ENCODE data around the gene CRYBB1.

The CRYBB1 gene

DNA sequence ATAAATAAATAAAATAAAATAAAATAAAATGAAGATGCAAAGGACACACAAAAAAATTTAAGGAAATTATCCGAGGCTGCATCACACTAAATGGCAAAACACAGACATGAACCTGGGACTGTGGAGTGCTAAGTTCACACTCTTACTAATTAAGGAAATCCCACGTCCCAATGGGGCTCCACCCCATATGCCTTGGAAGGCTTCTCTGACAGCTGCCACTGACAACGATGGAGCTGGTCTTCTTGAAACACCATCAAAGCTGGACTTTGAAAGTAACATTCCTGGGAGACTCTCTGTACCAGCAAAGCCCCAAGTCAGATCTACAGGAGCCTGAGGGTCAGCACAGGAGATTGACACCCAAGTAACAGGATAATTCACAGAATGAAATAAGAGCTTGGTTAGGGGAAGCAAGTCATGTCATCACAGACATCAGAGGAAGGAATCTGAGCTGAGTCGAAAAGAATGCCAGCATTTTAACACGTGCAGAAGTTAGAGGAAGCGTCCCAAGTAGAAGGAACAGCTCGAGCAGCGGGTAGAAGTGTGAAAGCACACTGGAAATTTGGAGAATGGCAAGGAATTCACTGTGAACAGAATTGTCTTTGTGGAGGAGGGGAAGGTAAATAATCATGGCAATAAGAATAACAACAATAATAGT lies 41.7 kb downstream of the CRYBB1 start:
- peak; percentile 52 for DNase-seq (ENCODE audit: low spot score)

DNA sequence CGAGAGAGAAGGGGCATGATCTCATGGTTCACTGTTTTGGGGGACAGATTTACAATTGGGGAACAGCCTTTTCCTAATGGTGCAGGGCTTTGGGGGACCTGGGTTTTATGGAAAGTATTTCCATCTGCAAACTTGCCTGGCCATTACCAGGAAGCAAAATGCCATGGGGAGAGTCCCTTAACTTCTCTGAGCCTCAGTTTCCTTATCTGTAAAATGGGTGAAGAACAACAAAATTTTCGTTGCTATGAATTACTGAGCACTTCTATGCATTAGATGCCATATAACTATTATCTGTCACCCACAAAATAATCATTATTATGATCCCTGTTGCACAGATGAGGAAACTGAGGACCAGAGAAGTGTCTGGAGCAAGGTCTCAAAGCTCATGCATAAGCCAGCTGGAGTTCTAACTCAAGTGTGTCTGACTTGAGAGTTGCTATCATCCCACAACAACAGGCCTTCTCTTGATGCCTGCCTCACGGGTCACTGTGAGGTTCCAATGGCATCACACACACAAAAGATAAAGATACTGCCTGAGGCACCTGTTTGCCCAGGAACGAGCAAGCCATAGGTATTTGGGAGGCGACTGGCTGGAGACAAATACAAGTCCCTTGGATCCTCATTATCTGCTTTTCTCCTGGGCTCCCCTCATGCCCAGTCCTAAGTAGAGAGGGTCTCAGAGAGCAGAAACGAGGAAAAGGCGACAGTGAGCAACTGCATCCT lies 43.7 kb downstream of the CRYBB1 start:
- DNase-seq (ENCODE audit: low spot score) = no peak

DNA sequence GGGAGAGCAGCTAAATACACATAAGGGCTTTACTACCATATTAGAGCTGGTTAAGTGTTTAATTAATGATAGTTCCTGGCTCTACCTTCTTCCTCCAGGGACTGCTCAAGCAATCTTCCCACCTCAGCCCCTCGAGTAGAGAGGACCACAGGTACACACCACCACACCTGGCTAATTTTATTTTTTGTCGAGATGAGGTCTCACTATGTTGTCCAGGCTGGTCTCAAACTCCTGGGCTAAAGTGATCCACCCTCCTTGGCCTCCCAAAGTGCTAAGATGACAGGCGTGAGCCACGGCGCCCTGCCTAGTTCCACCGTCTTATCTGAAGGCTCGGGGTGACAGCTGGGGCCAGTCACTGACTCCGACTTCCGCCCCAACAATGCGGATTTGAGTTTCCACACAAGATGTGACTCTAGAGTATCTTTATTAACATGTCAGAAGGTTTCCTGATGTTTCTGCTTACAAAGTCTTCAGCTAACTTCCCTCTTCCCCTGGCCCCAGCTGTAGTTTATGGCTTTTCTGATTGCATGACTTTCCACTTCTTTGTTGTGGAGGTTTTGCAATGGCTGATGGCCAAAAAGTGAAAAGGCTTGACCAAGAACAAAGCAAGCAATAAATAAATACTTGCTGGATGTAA lies 44.7 kb downstream of the CRYBB1 start:
- DNase-seq (ENCODE audit: low spot score) = no peak

DNA sequence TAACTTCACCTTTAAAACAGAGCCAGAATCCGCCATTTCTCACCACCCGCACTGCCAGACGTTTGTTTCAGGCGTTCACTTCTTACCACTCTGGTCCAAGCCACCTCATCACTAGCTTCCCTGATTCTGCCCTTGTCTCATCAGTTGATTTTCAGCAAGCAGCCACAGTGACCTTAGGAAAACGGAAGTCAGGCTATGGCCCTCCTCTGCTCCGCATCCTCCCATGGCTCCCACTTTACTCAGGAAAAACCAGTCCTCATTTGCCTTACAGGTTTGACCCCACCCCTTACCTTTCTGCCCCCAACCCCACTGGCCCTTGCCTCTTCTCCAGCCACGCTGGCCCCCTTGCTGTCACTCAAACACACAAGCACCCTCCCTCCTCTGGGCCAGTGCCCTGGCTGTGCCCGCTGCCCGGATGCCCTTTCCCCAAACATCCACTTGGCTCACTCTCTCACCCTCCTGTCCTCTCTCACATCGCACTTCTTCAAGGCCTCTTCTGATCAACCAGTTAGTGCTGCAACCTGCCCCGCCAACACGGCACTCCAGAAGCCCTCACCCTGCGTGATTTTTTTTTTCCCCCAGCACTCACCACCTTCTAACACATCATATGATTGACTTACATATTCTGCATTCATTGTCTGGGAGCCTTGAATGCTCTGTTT lies 46.8 kb downstream of the CRYBB1 start:
- DNase-seq (ENCODE audit: low spot score) = no peak

DNA sequence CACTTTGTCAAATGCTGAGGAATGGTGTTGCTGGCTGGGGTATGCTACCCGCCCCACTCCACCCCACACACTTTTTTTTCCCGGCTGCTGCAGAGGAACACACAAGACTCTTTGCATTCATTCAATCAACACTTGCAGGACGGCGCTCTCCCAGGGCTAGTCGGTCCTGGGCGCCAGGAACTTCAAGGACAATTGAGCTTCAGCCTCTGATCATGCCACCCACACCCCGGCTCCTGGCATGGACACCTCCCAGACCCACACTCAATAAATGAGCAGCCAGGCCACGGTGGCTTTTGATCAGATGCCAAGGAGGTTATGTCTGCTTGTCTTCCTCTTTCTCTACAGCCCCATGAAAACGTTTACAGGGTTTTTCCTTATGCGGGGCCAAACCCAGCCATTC lies 47.7 kb downstream of the CRYBB1 start:
- no peak for DNase-seq (ENCODE audit: low spot score)

DNA sequence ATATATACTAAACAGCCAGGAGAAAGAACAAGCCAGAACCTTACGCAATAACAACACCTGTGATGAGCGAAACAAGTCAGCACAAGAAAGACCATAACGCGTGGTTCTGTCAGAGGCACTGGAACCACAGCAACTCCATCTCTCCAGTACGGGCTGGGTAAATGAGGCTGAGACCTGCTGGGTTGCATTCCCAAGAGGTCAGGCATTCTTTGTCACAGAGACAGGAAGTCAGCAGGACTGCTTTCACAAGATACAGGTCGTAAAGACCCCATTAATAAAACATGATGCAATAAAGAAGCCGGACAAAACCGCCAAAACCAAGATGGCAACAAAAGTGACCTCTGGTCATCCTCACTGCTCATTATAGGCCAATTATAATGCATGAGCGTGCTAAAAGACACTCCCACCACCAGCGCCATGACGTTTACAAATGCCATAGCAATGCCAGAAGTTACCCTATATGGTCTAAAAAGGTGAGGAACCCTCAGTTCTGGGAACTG lies 49.6 kb downstream of the CRYBB1 start:
- no peak for DNase-seq (ENCODE audit: low spot score)

DNA sequence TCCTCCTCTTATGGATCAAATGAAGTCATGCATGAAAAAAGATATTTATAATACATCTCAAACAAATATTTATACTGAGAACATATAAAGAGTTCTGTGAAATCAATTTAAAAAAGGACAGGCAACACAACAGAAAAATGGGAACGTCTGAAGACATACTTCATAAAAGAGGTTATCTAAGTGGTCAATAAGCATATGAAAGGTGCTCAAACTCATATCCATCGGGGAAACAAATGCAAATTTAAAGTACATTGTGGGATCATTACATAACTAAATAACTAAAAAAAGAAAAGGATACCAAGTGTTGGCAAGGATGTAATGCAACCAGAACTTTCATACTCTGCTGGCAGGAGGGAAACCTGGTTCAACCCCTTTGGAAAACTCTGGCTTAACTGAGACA lies 50.2 kb downstream of the CRYBB1 start:
- DNase-seq (ENCODE audit: low spot score) = no peak

DNA sequence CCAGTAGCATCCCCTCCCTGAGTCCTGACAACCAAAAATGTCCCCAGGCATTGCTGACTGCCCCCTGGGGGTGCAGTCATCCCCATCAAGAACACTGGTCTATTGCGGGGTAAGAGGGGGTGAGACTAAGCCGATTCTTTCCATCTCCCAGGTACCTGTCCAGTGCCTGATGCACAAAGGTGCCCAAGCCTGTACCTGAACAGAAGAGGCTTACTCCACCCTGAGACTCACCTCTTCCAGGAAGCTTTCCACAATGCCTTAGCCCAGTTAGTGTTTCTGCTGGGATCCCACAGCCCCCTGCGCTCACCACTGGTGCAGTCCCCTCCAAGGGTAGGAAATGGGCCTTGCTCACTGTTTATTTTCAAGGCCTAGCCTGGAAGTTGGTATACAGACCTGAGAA lies 50.8 kb downstream of the CRYBB1 start:
- no peak for DNase-seq (ENCODE audit: low spot score)

DNA sequence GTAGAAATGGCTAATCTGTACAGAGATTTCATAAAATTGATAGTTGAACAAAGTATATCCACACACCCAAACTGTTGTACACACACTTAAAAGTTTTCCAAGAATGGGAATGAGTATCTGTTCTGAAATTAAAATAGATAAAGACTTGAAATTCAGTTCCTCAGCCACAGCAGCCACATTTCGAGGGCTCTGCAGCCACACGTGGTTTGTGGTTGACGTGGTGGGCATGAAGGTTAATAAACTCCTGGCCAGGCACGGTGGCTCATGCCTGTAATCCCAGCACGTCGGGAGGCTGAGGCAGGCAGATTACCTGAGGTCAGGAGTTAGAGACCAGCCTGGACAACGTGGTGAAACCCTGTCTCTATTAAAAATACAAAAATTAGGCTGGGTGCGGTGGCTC lies 51.9 kb downstream of the CRYBB1 start:
- DNase-seq (ENCODE audit: low spot score) = no peak

DNA sequence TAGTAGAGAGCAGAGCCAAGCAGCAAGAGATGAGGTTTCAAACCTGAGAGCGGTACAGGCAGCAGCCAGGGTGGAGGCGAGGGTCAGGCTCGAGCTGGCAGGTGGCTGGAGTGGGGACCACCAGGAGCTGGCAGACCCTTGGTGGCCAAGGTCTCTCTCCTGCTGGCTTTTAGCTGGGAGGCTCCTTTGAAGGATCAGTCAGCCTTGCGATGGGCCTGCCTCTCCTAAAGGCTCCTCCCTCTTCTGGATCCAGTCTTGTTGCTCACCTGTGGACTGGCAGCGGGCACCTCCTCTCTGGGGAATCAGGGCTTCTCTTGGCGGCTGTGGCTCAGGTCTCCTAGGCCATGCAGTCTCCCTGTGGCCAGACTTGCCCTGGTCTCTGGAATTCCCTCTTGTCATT lies 52.6 kb downstream of the CRYBB1 start:
- no peak for DNase-seq (ENCODE audit: low spot score)

DNA sequence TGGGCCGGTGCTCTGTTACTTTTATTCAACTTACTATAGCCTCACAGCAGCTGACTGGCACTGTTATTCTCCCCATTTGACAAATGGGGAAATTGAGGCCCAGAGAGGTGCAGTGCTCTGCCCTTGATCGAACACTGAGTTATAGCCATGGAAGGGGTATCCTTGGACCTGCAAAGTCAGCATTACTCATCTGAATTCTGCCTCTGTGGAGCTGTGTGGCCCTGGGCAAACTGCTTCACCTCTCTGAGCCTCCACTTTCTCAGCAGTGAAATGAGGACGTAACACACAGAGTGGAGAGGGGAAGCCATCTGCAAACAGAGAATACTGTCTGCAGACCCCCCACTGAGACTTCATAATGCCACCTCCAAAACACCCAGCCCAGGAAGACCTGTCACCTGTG lies 53.2 kb downstream of the CRYBB1 start:
- no peak for DNase-seq (ENCODE audit: low spot score)

DNA sequence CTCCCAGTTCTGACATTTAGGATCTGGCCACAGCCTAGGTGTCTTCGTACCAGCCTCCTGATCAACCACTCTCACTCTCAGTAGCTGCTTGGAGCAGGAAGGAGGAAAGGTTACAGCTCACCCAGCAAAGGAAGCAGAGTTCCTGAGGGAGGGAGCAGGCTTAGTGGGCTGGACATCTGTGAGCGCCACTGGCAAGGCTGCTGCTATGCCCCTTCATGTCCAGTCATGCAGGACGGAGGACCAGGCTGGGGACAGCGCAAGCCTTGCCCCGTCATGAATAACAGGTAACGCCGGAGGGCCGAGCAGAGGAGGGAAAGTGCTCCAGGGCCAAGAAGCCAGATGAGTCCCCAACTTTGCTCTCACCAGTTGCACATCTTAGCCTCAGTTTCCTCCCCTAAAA lies 53.6 kb downstream of the CRYBB1 start:
- no peak for DNase-seq (ENCODE audit: low spot score)

DNA sequence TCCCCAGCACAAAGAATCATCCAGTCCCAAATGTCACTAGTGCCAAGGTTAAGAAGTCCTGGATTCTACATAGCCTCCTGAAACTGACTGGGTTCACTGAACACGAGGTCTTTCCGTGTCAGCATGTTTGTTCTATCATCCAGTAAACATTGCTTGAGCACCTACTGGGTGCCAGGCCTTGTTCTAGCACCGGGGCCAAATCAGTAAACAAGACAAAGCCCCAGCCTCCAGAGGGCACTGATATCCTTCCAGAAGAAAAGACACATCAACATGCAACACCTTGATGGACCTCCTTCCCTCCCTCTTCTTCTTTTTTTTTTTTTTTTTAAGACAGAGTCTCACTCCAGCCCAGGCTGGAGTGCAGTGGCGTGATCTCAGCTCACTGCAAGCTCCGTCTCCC lies 54.8 kb downstream of the CRYBB1 start:
- DNase-seq (ENCODE audit: low spot score) = no peak

DNA sequence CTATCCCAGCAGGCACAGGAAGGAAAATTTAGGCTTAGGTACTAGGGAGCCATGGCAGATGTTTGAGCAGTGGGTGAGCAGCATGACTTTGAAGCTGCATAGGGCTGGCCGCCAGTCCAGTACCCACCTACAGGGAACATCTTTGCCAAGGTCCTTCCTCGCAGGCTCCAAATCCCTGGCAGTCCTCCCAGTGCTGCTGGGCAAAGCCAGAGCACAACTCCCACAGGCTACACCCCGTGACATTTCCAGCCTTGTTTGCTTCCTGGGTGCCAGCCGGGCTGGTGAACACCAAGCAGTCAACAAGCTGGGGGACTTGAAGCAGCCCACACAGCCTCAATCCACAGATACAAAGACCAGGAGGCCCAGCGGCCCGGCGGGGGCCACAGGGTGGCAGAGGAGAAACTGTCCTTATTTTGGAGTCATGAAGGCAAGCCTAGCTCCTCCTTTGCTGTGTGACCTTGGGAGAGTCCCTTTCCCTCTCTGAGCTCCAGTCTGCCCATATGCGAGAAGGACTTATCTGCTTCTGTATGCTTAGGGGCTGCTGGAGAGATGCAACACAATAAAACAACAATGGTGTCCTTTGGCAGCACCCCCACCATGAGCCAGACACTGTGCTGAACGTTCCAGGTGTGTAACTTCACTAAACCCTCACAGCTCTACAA lies 55.9 kb downstream of the CRYBB1 start:
- no peak for DNase-seq (ENCODE audit: low spot score)

DNA sequence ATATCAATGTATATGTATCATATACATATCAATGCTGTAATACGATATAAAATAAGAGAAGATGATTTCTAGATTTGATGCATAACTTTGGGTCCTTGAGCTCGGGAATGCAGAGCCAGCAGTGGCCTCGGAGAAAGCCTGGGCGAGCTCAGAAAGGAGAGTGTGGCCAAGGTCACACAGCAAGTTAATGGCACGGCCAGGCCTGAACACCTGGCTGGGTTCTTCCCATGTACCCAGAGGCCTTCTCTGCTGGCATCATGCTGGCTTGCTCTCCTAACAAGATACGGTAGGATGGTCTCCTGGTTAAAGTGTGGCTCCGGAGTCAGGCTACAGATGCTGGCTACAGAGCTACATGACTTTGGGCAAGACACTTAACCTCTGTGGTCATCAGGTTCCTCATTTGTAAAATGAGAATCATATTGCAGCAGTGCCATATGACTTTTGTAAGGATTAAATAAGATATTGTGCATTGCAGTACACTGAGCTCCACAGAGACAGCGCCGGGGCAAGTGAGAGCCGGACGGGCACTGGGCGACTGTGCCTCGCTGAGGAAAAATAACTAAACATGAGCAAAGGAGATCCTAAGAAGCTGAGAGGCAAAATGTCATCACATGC lies 57.8 kb downstream of the CRYBB1 start:
- DNase-seq (ENCODE audit: low spot score) = no peak

DNA sequence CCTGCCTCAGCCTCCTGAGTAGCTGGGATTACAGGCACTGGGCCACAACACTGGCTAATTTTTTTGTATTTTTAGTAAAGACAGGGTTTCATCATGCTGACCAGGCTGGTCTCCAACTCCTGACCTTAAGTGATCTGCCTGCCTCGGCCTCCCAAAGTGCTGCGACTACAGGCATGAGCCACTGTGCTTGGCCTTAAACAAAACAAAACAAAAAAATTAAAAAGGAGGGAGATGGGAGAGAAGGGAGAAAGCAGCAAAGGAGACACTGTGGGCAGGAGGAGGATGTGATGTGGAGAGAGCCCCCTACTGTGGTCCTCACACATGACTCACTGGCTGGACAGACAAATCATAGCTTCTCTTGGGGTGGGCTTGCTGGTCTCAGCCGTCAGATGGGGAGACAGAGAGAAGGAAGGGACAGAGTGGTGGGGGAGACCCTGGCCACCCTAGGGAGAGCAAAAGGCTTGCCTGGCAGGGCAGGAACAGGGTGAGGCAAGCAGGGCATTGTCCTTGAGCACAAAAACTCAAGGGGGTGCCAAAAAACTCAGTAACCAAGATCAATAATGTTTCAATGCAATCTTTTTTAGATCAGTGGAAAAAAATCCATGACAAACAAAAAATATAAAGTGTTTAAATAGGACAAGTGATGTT lies 59.5 kb downstream of the CRYBB1 start:
- no peak for DNase-seq (ENCODE audit: low spot score)

DNA sequence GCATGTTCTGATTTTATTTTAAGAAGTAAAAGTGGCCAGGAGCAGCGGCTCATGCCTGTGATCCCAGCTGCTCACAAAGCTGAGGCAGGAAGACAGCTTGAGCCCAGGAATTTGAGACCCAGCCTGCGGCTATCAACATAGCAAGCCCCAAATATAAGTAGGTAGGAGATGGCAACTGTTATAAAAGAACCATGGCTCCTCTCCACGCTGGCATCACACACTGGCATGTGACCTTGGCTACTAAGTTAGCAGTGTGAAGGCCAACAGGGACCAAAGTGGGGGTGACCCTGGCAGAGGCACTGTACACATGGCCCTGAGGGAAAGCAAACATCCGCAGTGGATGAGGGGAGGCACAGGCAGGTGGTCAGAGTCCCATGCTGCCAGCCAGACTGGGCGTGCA lies 60.9 kb downstream of the CRYBB1 start:
- no peak for DNase-seq (ENCODE audit: low spot score)

DNA sequence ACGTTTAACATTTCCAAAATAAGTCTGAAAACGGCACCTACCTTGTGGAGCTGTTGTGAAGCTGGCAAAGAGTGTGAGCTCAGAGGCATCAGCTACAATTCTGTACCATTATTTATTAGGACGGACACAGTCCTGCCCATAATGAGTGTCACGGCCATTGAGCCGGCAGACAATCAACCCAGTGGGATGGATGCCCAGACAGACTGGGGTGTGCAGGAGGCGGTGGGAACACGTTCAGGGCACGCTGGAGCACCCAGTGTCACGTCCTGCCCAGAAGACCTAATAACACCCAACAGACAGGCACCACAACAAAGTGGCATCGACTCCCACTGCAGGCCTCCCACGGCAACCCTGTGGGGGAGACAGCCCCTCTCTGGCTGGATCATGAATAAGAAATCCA lies 62.3 kb downstream of the CRYBB1 start:
- no peak for DNase-seq (ENCODE audit: low spot score)

DNA sequence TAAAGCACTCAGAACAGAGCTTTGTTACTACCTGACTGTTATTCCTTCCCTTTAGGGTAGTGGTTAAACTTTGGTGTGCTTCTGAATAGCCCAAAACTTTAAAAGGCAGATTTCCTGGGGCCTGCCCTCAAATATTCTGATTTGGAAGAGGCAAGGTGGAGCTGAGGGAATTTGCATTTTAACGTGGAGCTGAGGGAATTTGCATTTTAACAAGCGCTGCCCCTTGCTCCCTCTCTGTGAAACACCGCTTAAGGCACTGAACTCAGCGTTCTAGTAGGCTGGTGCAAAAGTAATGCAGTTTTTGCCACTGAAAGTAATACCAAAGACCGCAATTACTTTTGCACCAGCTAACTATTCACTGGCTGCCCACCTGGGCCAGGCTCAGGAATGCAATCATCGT lies 62.9 kb downstream of the CRYBB1 start:
- DNase-seq (ENCODE audit: low spot score) = no peak

DNA sequence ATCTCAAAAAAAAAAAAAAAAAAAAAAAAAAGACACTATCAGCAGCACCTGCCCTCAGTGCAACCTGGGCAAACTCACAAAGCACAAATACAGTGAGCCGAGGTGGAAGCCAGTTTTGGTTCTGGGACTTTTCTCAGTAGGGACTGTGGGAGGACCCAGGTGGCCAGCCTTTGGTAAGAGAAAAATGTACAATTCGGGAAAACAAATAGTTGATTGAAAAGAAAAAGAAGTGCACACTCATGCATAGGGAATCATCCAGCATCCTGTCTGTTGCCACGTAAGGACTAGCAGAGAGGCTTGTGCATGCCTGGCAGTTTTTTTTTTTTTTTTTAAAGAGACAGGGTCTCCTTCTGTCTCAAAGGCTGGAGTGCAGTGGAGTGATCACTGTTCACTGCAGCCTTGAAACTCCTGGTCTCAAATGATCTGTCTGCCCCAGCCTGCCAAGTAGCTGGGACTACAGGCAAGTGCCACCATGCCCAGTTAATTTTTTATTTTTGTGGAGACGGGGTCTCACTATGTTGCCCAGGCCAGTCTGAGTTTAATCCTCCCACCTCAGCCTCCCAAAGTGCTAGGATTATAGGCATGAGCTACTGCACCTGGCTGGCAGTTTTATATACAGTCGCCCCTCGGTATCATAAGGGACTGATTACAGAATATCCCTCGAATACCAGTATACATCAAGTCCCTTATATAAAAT lies 64.6 kb downstream of the CRYBB1 start:
- no peak for DNase-seq (ENCODE audit: low spot score)

DNA sequence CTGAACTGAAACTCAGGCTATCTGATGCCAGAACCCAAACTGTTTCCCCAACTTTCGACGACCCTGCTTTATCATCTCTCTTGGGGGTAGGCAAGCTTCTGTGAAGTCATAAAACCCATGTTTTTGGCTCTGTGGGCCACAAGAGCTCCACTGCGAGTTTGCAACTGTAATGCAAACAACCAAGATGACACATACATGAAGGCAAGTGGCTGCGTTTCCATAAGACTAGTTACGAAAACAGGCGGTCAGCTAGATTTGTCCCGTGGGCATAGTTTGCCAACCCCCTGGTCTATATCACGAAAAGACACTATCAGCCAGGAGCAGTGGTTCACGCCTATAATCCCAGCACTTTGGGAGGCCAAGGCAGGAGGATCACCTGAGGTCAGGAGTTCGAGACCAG lies 65.4 kb downstream of the CRYBB1 start:
- DNase-seq (ENCODE audit: low spot score) = no peak

All from D341Med (cell line).